H1 (cell line): ENCODE data around the gene NOD2. TPM values are rescaled to one million over a fixed set of nuclear protein-coding genes. Genes with fewer than 3 reads are reported as not detected.

Source experiments
- HDAC2 ChIP-seq, 2 experiments: fragments of 300-600 bp in 1 of 2; sonication (generic) in 1 of 2; IDR thresholded peaks; 2 replicates each; pipeline ENCODE4 v1.6.1; 2011 to 2012; ENCODE audit warnings: low read depth in 2 of 2, low read length in 2 of 2, mild to moderate bottlenecking in 2 of 2, moderate library complexity in 2 of 2, borderline replicate concordance in 1 of 2, inconsistent platforms in 1 of 2
- polyA plus RNA-seq, 7 experiments: library from polyadenylated mRNA; depleted of rRNA in 3 of 7; stranded (reverse) in 5 of 7; unstranded in 2 of 7; fragments of >200 nt in 5 of 7; fragments of 200-250 nt in 2 of 7; gene quantifications; 1 replicate in 5 of 7; 2 replicates in 1 of 7; 4 replicates in 1 of 7; pipeline versions ENCODE4 v1.2.1 to v1.2.3, GENCODE V29; 2011 to 2013; ENCODE audit warnings: missing spikeins in 2 of 7, mixed read lengths in 2 of 7
- total RNA-seq: library from RNA; stranded (reverse); fragmentation: NEBNext Ultra II Directional; extraction: Animal tissue kit (Norgen Biotek cat#: 25700); gene quantifications from 2 replicates; pipeline ENCODE4 v1.2.1, GENCODE V29; 2021

Gene NOD2
- total and polyA plus RNA-seq, 2 of the 8 experiments (the other 6 are each of a cell fraction or from before 2014, with no cell fraction given): 0.37 to 0.42 TPM

GRCh38 chr16:50744881-50745280, 51.5 kb downstream of the NOD2 start (continued):
- TF ChIP-seq HDAC2 (IDR thresholded peaks at IDR 0.05; ENCODE audit: borderline replicate concordance in 1 of 2, low read depth in 2 of 2, low read length in 2 of 2): no peak
